ENCODE results near the gene SPG7.
"Not testable (repeated sequence)": the region's sequence is repeated elsewhere in the genome, so short reads cannot be mapped to it uniquely, and the experiment has no call there.

SPG7 gene

DNA sequence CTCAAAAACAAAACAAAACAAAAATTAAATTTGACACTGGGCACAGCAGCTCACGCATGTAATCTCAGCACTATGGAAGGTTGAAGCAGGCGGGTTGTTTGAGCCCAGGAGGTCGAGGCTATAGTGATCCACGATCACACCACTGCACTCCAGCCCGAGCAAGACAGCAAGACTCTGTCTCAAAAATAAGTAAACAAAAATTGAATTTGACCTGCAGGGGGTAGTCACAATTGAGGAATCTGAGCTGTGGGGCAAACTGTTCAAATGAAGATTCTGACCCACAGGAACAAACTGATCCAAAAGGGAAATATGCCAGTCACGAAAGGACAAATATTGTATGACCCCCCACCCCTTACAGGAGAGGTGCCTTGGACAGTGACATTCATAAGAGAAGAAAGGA, 47.6 kb upstream of the SPG7 start:
- no peak overlapping the region for H3K4me2 ChIP-seq (ENCODE audit: insufficient read depth, low read length)
- no peaks in the 10 kb centered on the region for H3K9me3 ChIP-seq (ENCODE audit: insufficient read depth, low read length, severe bottlenecking)
- H3K36me3 ChIP-seq (ENCODE audit: insufficient read depth, low read length) = peaks cover 17% of the 10 kb centered on the region
- no peaks in the 10 kb centered on the region for H3K27me3 ChIP-seq (ENCODE audit: insufficient read depth, low read length, poor library complexity)
- H3K27ac ChIP-seq (ENCODE audit: low read length) = no peak overlapping the region
- peaks cover 6% of the 10 kb centered on the region; the same call in 1 of the 2 replicates for H3K4me1 ChIP-seq (ENCODE audit: insufficient read depth, low read length)
- H4K20me1 ChIP-seq (ENCODE audit: insufficient read depth, low read length) = peaks cover 81% of the 10 kb centered on the region
- peaks cover 92% of the 10 kb centered on the region for H3K79me2 ChIP-seq (ENCODE audit: insufficient read depth, low read length)
- no peak for TF ChIP-seq EZH2 (IDR thresholded peaks at IDR 0.05; ENCODE audit: borderline replicate concordance, low read depth, low read length, severe bottlenecking)
- TF ChIP-seq, protein P1, sequence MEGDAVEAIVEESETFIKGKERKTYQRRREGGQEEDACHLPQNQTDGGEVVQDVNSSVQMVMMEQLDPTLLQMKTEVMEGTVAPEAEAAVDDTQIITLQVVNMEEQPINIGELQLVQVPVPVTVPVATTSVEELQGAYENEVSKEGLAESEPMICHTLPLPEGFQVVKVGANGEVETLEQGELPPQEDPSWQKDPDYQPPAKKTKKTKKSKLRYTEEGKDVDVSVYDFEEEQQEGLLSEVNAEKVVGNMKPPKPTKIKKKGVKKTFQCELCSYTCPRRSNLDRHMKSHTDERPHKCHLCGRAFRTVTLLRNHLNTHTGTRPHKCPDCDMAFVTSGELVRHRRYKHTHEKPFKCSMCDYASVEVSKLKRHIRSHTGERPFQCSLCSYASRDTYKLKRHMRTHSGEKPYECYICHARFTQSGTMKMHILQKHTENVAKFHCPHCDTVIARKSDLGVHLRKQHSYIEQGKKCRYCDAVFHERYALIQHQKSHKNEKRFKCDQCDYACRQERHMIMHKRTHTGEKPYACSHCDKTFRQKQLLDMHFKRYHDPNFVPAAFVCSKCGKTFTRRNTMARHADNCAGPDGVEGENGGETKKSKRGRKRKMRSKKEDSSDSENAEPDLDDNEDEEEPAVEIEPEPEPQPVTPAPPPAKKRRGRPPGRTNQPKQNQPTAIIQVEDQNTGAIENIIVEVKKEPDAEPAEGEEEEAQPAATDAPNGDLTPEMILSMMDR (IDR thresholded peaks at IDR 0.05; ENCODE audit: borderline replicate concordance, extremely low read depth, low read length, poor library complexity, severe bottlenecking) = no peak
- no peak overlapping the region for H3K4me3 ChIP-seq (ENCODE audit: low read depth in 1 of 2, low read length in 2 of 2)
- ATAC-seq (ENCODE audit: insufficient read depth, low read depth) = no peak
- no peak for DNase-seq
- H3K9ac ChIP-seq (ENCODE audit: low read depth, low read length) = no peak overlapping the region
- no peak overlapping the region for H2AFZ ChIP-seq (ENCODE audit: low read depth, low read length)

DNA sequence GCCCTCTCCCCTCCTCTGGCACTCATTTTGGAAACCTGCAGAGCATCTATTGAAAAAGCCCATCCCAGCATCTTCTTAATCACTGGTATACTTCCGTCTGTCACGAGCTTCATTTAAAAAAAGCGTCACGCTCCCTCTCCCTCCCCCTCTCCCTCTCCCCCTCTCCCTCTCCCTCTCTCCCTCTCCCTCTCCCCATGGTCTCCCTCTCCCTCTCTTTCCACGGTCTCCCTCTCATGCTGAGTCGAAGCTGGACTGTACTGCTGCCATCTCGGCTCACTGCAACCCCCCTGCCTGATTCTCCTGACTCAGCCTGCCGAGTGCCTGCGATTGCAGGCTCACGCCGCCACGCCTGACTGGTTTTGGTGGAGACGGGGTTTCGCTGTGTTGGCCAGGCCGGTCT, 46.3 kb upstream of the SPG7 start:
- H3K9me3 ChIP-seq (ENCODE audit: insufficient read depth, low read length, severe bottlenecking); DNase-seq; ATAC-seq (ENCODE audit: insufficient read depth, low read depth); H3K4me1 ChIP-seq (ENCODE audit: insufficient read depth, low read length); H3K27ac ChIP-seq (ENCODE audit: low read length); H3K4me3 ChIP-seq (ENCODE audit: low read depth in 1 of 2, low read length in 2 of 2); H3K27me3 ChIP-seq (ENCODE audit: insufficient read depth, low read length, poor library complexity); H3K9ac ChIP-seq (ENCODE audit: low read depth, low read length); H3K4me2 ChIP-seq (ENCODE audit: insufficient read depth, low read length); H2AFZ ChIP-seq (ENCODE audit: low read depth, low read length): not testable (repeated sequence)
- H3K36me3 ChIP-seq (ENCODE audit: insufficient read depth, low read length) = peaks cover 22% of the 10 kb centered on the region
- H4K20me1 ChIP-seq (ENCODE audit: insufficient read depth, low read length) = peaks cover 81% of the 10 kb centered on the region
- peaks cover 93% of the 10 kb centered on the region for H3K79me2 ChIP-seq (ENCODE audit: insufficient read depth, low read length)

DNA sequence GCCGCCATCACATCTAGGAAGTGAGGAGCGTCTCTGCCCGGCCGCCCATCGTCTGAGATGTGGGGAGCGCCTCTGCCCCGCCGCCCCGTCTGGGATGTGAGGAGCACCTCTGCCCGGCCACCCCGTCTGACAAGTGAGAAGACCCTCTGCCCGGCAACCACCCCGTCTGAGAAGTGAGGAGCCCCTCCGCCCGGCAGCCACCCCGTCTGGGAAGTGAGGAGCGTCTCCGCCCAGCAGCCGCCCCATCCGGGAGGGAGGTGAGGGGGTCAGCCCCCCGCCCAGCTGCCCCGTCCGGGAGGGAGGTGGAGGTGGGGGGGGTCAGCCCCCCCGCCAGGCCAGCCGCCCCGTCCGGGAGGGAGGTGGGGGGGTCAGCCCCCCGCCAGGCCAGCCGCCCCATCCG, 45.6 kb upstream of the SPG7 start:
- not testable (repeated sequence) for DNase-seq
- H4K20me1 ChIP-seq (ENCODE audit: insufficient read depth, low read length) = peaks cover 82% of the 10 kb centered on the region

DNA sequence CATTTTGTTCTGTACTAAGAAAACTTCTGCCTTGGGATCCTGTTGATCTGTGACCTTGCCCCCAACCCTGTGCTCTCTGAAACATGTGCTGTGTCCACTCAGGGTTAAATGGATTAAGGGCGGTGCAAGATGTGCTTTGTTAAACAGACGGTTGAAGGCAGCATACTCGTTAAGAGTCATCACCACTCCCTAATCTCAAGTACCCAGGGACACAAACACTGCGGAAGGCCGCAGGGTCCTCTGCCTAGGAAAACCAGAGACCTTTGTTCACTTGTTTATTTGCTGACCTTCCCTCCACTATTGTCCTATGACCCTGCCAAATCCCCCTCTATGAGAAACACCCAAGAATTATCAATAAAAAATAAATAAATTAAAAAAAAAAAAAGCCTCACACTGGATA, 44.9 kb upstream of the SPG7 start:
- not testable (repeated sequence) for H3K4me2 ChIP-seq (ENCODE audit: insufficient read depth, low read length); H2AFZ ChIP-seq (ENCODE audit: low read depth, low read length); H3K4me1 ChIP-seq (ENCODE audit: insufficient read depth, low read length); DNase-seq; H3K9ac ChIP-seq (ENCODE audit: low read depth, low read length); ATAC-seq (ENCODE audit: insufficient read depth, low read depth); H3K9me3 ChIP-seq (ENCODE audit: insufficient read depth, low read length, severe bottlenecking); H3K4me3 ChIP-seq (ENCODE audit: low read depth in 1 of 2, low read length in 2 of 2); H3K27ac ChIP-seq (ENCODE audit: low read length); H3K27me3 ChIP-seq (ENCODE audit: insufficient read depth, low read length, poor library complexity)
- Histone ChIP-seq H3K36me3 (ENCODE audit: insufficient read depth, low read length) (peaks cover 32% of the 10 kb centered on the region), H4K20me1 (ENCODE audit: insufficient read depth, low read length) (peaks cover 84% of the 10 kb centered on the region), H3K79me2 (ENCODE audit: insufficient read depth, low read length) (peaks cover 95% of the 10 kb centered on the region)

More for the DNA sequence above, 45.6 kb upstream of the SPG7 start:
- H3K36me3 ChIP-seq (ENCODE audit: insufficient read depth, low read length) = peaks cover 28% of the 10 kb centered on the region
- H3K27ac ChIP-seq (ENCODE audit: low read length); H3K9me3 ChIP-seq (ENCODE audit: insufficient read depth, low read length, severe bottlenecking); H3K4me3 ChIP-seq (ENCODE audit: low read depth in 1 of 2, low read length in 2 of 2); H3K9ac ChIP-seq (ENCODE audit: low read depth, low read length); H2AFZ ChIP-seq (ENCODE audit: low read depth, low read length); ATAC-seq (ENCODE audit: insufficient read depth, low read depth); H3K4me1 ChIP-seq (ENCODE audit: insufficient read depth, low read length); H3K27me3 ChIP-seq (ENCODE audit: insufficient read depth, low read length, poor library complexity); H3K4me2 ChIP-seq (ENCODE audit: insufficient read depth, low read length): not testable (repeated sequence)
- peaks cover 94% of the 10 kb centered on the region for H3K79me2 ChIP-seq (ENCODE audit: insufficient read depth, low read length)

DNA sequence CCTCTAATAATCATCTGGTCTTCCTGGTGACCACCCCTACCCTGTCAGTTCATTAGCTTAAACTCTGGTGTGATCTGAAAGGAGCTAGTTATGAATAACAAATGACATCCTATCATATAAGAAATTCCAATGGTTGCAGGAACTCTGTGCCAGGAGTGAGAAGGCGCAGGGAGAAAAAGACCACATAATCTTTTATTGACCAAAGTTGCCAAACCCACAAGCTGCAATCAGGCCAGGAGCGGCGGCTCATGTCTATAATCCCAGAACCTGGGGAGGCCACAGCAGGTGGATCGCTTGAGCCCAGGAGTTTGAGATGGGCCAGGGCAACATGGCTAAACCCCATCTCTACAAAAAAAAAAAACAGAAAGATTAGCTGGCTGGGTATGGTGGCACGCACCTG, 41.3 kb upstream of the SPG7 start:
- TF ChIP-seq EZH2 (IDR thresholded peaks at IDR 0.05; ENCODE audit: borderline replicate concordance, low read depth, low read length, severe bottlenecking) = no peak
- TF ChIP-seq, protein P1 (IDR thresholded peaks at IDR 0.05; ENCODE audit: borderline replicate concordance, extremely low read depth, low read length, poor library complexity, severe bottlenecking) = no peak
- H3K36me3 ChIP-seq (ENCODE audit: insufficient read depth, low read length) = peaks cover 29% of the 10 kb centered on the region
- H3K27me3 ChIP-seq (ENCODE audit: insufficient read depth, low read length, poor library complexity) = no peaks in the 10 kb centered on the region
- no peak overlapping the region for H3K27ac ChIP-seq (ENCODE audit: low read length)
- H3K4me3 ChIP-seq (ENCODE audit: low read depth in 1 of 2, low read length in 2 of 2) = no peak overlapping the region
- H3K4me2 ChIP-seq (ENCODE audit: insufficient read depth, low read length) = no peak overlapping the region
- peaks cover 81% of the 10 kb centered on the region for H4K20me1 ChIP-seq (ENCODE audit: insufficient read depth, low read length)
- H3K4me1 ChIP-seq (ENCODE audit: insufficient read depth, low read length) = no peaks in the 10 kb centered on the region
- no peak overlapping the region for H2AFZ ChIP-seq (ENCODE audit: low read depth, low read length)
- peaks cover 95% of the 10 kb centered on the region for H3K79me2 ChIP-seq (ENCODE audit: insufficient read depth, low read length)
- no peak overlapping the region for H3K9ac ChIP-seq (ENCODE audit: low read depth, low read length)
- no peaks in the 10 kb centered on the region for H3K9me3 ChIP-seq (ENCODE audit: insufficient read depth, low read length, severe bottlenecking)
- DNase-seq = no peak
- no peak for ATAC-seq (ENCODE audit: insufficient read depth, low read depth)
